HFFc6 (cell line): ENCODE measurements around the gene RIPPLY3. TPM values are rescaled to one million over a fixed set of nuclear protein-coding genes. Genes with fewer than 3 reads are reported as not detected.
A peak's percentile ranks its signal among the peaks of the same experiment; 100 is the strongest.
"Not testable (repeated sequence)": the region's sequence is repeated elsewhere in the genome, so short reads cannot be mapped to it uniquely, and the experiment has no call there.

Experiments used
- DNase-seq: peaks from one replicate; pipeline ENCODE4 v3.0.0-alpha.2; 2018
- H3K27ac Mint-ChIP-seq: 2 replicates; pipeline ENCODE4 v1.8.0; 2020; ENCODE audit warnings: mild to moderate bottlenecking, mixed read lengths
- H3K27me3 Mint-ChIP-seq: 2 replicates; pipeline ENCODE4 v1.8.0; 2021; ENCODE audit warnings: mild to moderate bottlenecking, moderate library complexity, mixed read lengths; ENCODE audit not compliant: insufficient read depth
- H3K36me3 Mint-ChIP-seq: 2 replicates; pipeline ENCODE4 v1.8.0; 2021; ENCODE audit warnings: low read depth, mixed read lengths
- H3K4me1 Mint-ChIP-seq: 2 replicates; pipeline ENCODE4 v1.8.0; 2020; ENCODE audit warnings: low read depth, mixed read lengths
- H3K4me3 Mint-ChIP-seq: 2 replicates; pipeline ENCODE4 v1.8.0; 2020; ENCODE audit warnings: mild to moderate bottlenecking, moderate library complexity, mixed read lengths
- H3K9me3 Mint-ChIP-seq: 2 replicates; pipeline ENCODE4 v1.8.0; 2020; ENCODE audit warnings: mild to moderate bottlenecking, mixed read lengths
- total RNA-seq, 6 experiments: library from RNA; stranded (reverse); fragmentation: NEBNext Ultra II Directional; extraction: Animal tissue kit (Norgen Biotek cat#: 25700); gene quantifications; 2 replicates in 1 of 6; 3 replicates in 5 of 6; pipeline ENCODE4 v1.2.3, GENCODE V29; 2021
- TF ChIP-seq, protein P1 (sequence below): fragments of 200-600 bp; sonication (generic); IDR thresholded peaks from 2 replicates; pipeline ENCODE4 v1.5.0; 2021; ENCODE audit warnings: antibody characterized with exemption, mild to moderate bottlenecking

Gene RIPPLY3
- total RNA-seq, 6 experiments from 2014 or later, result not detected

DNA sequence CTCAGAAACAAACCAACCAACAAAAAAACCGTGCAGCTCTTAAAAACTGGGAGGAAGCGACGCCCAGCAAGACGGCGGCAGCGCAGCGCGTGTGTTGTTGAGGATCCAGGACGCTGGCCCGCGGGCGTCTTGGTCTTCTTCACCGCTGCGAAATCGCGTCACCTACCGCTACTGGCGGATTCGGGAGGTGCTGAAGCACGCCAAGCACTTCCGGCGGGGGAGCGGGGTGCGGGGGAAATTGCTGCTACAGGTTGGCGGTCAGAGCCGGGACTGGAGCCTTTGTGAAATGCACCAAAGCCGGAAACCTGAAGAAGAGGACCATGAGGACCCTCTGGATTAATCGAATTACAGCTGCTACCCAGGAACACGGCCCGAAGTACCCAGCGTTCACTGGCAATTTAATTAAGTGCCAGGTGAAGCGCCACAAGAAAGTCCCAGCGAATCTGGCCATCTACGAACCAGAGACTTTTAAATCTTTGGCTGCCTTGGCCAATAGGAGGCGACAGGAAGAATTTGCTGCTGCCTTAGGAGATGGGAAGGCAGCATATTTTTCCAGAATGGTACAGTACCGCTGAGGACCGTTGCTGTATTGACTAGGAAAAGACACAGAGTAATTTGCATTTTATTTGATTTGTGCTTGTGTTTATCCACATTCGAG lies 11.9 kb upstream of the RIPPLY3 start:
- peaks cover 8% of the 10 kb centered on the region; the same call in 1 of the 2 replicates for H3K4me1 Mint-ChIP-seq
- no peak for DNase-seq
- no peak overlapping the region for H3K4me3 Mint-ChIP-seq
- TF ChIP-seq, protein P1, sequence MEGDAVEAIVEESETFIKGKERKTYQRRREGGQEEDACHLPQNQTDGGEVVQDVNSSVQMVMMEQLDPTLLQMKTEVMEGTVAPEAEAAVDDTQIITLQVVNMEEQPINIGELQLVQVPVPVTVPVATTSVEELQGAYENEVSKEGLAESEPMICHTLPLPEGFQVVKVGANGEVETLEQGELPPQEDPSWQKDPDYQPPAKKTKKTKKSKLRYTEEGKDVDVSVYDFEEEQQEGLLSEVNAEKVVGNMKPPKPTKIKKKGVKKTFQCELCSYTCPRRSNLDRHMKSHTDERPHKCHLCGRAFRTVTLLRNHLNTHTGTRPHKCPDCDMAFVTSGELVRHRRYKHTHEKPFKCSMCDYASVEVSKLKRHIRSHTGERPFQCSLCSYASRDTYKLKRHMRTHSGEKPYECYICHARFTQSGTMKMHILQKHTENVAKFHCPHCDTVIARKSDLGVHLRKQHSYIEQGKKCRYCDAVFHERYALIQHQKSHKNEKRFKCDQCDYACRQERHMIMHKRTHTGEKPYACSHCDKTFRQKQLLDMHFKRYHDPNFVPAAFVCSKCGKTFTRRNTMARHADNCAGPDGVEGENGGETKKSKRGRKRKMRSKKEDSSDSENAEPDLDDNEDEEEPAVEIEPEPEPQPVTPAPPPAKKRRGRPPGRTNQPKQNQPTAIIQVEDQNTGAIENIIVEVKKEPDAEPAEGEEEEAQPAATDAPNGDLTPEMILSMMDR, result 0 out of 2 replicates have a peak, but pooled peaks have one; percentile 17
- peaks cover 20% of the 10 kb centered on the region for H3K27me3 Mint-ChIP-seq
- no peaks in the 10 kb centered on the region for H3K9me3 Mint-ChIP-seq
- H3K27ac Mint-ChIP-seq, result no peak overlapping the region
- H3K36me3 Mint-ChIP-seq, result no peaks in the 10 kb centered on the region

GRCh38 chr21:36995285-36995684 lies 11.2 kb upstream of the RIPPLY3 start:
- H3K27me3 Mint-ChIP-seq, result peaks cover 22% of the 10 kb centered on the region
- not testable (repeated sequence) for H3K9me3 Mint-ChIP-seq, DNase-seq, H3K4me1 Mint-ChIP-seq, H3K27ac Mint-ChIP-seq, H3K36me3 Mint-ChIP-seq, H3K4me3 Mint-ChIP-seq

GRCh38 chr21:36999131-36999898 lies 7.2 kb upstream of the RIPPLY3 start:
- Mint-ChIP-seq H3K36me3 (no peaks in the 10 kb centered on the region), H3K27me3 (peaks cover 21% of the 10 kb centered on the region), H3K4me1 (peaks cover 9% of the 10 kb centered on the region), H3K9me3 (no peaks in the 10 kb centered on the region), H3K27ac (no peak overlapping the region), H3K4me3 (no peak overlapping the region)
- TF ChIP-seq, protein P1, result no peak
- no peak for DNase-seq

- H3K4me1 Mint-ChIP-seq, result peaks cover 9% of the 10 kb centered on the region
- no peaks in the 10 kb centered on the region for H3K9me3 Mint-ChIP-seq
- no peak for DNase-seq
- no peak overlapping the region for H3K27ac Mint-ChIP-seq
- TF ChIP-seq, protein P1, result peak; percentile 48
- no peak overlapping the region for H3K4me3 Mint-ChIP-seq
- peaks cover 21% of the 10 kb centered on the region for H3K27me3 Mint-ChIP-seq
- no peaks in the 10 kb centered on the region for H3K36me3 Mint-ChIP-seq
Measured at GRCh38 chr21:37000381-37000780, 6.1 kb upstream of the RIPPLY3 start.

GRCh38 chr21:37001441-37001840 lies 5.1 kb upstream of the RIPPLY3 start:
- H3K27me3 Mint-ChIP-seq, result peaks cover 15% of the 10 kb centered on the region
- no peak for DNase-seq
- H3K4me1 Mint-ChIP-seq, result peaks cover 9% of the 10 kb centered on the region
- peak overlapping the region; percentile 33 for H3K27ac Mint-ChIP-seq
- H3K9me3 Mint-ChIP-seq, result no peaks in the 10 kb centered on the region
- no peak overlapping the region for H3K4me3 Mint-ChIP-seq
- no peaks in the 10 kb centered on the region for H3K36me3 Mint-ChIP-seq
- TF ChIP-seq, protein P1, result no peak

- not testable (repeated sequence) for H3K36me3 Mint-ChIP-seq
- peaks cover 12% of the 10 kb centered on the region for H3K27me3 Mint-ChIP-seq
Measured at GRCh38 chr21:37002851-37003250, 3.7 kb upstream of the RIPPLY3 start.

DNA sequence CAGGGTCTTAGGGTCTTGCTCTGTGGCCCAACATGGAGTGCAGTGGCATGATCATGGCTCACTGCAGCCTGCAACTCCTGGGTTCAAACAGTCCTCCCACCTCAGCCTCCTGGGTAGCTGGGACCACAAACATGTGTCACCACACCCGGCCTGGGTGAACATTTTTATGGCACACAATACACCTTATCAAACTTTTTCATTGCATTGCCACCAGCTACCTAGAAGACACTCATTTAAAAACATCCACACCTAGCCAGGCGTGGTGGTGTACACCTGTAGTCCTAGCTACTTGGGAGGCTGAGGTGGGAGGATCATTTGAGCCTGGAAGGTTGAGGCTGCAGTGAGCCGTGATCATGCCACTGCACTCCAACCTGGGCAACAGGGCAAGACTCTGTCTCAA lies 2.6 kb upstream of the RIPPLY3 start:
- not testable (repeated sequence) for H3K27ac Mint-ChIP-seq, H3K4me3 Mint-ChIP-seq, DNase-seq, H3K36me3 Mint-ChIP-seq, H3K27me3 Mint-ChIP-seq, H3K4me1 Mint-ChIP-seq, H3K9me3 Mint-ChIP-seq

More at GRCh38 chr21:37002851-37003250, 3.7 kb upstream of the RIPPLY3 start:
- not testable (repeated sequence) for H3K9me3 Mint-ChIP-seq, DNase-seq, H3K4me3 Mint-ChIP-seq, H3K4me1 Mint-ChIP-seq, H3K27ac Mint-ChIP-seq
